Neural cell (in vitro differentiated cells): ENCODE data around the gene PPP2R2D.

Experiments
- EZH2 ChIP-seq: fragments of 200-600, 300-800 bp; shearing (Covaris generic), sonication (generic); IDR thresholded peaks from 2 replicates; pipeline ENCODE4 v1.6.1; 2014; ENCODE audit warnings: antibody characterized with exemption, low read length, borderline replicate concordance, mild to moderate bottlenecking; ENCODE audit not compliant: insufficient read depth, poor library complexity, severe bottlenecking
- MXI1 ChIP-seq: fragments of 450-650 bp; conservative IDR thresholded peaks from 2 replicates; pipeline ENCODE4 v1.6.1; 2014; ENCODE audit warnings: antibody characterized with exemption, mild to moderate bottlenecking; ENCODE audit not compliant: poor library complexity, severe bottlenecking
- POLR2AphosphoS5 ChIP-seq: IDR thresholded peaks from 2 replicates; pipeline ENCODE4 v1.6.1; 2012
- RAD21 ChIP-seq: fragments of 450-650 bp; conservative IDR thresholded peaks from 2 replicates; pipeline ENCODE4 v1.6.1; 2014; ENCODE audit warnings: antibody characterized with exemption, mild to moderate bottlenecking, moderate library complexity
- TF ChIP-seq, protein P1 (sequence below): fragments of 450-650 bp; IDR thresholded peaks from 2 replicates; pipeline ENCODE4 v1.5.1; 2014; ENCODE audit warnings: antibody characterized with exemption, mild to moderate bottlenecking, moderate library complexity; ENCODE audit not compliant: poor library complexity, severe bottlenecking

DNA sequence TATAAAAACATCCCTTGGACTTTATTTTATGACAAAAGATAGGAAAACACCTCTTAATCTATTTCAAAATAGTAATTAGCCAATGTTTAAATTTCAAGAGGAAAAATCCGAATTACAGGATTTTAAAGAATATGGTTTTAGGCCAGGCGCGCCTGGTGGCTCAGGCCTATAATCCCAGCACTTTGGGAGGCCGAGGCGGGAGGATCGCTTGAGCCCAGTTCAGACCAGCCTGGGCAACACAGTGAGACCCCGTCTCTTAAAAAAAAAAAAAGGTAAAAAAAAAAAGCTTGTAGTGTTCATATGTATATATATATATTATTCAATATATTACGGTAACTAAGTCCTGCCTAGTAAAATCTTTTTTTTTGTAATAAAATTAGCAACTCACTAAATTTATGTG lies 79.5 kb downstream of the PPP2R2D start:
- no peak for TF ChIP-seq POLR2AphosphoS5
- TF ChIP-seq, protein P1, sequence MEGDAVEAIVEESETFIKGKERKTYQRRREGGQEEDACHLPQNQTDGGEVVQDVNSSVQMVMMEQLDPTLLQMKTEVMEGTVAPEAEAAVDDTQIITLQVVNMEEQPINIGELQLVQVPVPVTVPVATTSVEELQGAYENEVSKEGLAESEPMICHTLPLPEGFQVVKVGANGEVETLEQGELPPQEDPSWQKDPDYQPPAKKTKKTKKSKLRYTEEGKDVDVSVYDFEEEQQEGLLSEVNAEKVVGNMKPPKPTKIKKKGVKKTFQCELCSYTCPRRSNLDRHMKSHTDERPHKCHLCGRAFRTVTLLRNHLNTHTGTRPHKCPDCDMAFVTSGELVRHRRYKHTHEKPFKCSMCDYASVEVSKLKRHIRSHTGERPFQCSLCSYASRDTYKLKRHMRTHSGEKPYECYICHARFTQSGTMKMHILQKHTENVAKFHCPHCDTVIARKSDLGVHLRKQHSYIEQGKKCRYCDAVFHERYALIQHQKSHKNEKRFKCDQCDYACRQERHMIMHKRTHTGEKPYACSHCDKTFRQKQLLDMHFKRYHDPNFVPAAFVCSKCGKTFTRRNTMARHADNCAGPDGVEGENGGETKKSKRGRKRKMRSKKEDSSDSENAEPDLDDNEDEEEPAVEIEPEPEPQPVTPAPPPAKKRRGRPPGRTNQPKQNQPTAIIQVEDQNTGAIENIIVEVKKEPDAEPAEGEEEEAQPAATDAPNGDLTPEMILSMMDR, result no peak
- no peak for TF ChIP-seq RAD21
- no peak for TF ChIP-seq EZH2
- no peak for TF ChIP-seq MXI1
